IMR-90 (cell line): ENCODE results near the gene GRM4. TPM values are rescaled to one million over a fixed set of nuclear protein-coding genes. Genes with fewer than 3 reads are reported as not detected.

Experiments
- ATAC-seq: fragments of 200-7000 bp; cut with Tn5 transposase; 2 replicates; pipeline ENCODE4 v1.9.1; 2020; ENCODE audit warnings: low read depth, mild to moderate bottlenecking, moderate library complexity
- BruUV-seq: library from RNA; stranded (reverse); fragments of 400-500 nt; replicated peaks from 2 replicates; lab custom pipeline; 2021; lab: Mats Ljungman, UMichigan
- CTCF ChIA-PET: fragments of 300-600 bp; formaldehyde crosslinking; extraction: SDS; loops from one replicate; lab custom pipeline; 2021; ENCODE audit warnings: antibody characterized with exemption; lab: Yijun Ruan, JAX
- POLR2A ChIA-PET: fragments of 300-600 bp; sonication (Branson Sonifier 250); formaldehyde crosslinking; loops from one replicate; lab custom pipeline; 2022; ENCODE audit warnings: antibody characterized with exemption; ENCODE audit not compliant: unreplicated experiment; lab: Charles Lee
- DNase-seq: peaks from one replicate; pipeline ENCODE4 v3.0.0; 2013
- H2AFZ ChIP-seq: replicated peaks from 2 replicates; pipeline ENCODE3; 2013; ENCODE audit warnings: low read length, mild to moderate bottlenecking; ENCODE audit not compliant: poor library complexity
- H2AK5ac ChIP-seq: 2 replicates; pipeline ENCODE4 v1.6.1; 2013; ENCODE audit warnings: low read depth, low read length, inconsistent platforms
- H2AK9ac ChIP-seq: replicated peaks from 2 replicates; pipeline ENCODE3; 2013; ENCODE audit warnings: mild to moderate bottlenecking, low read depth, low read length, moderate library complexity; ENCODE audit not compliant: poor library complexity
- H2BK120ac ChIP-seq: 2 replicates; pipeline ENCODE4 v1.6.1; 2013; ENCODE audit warnings: low read depth, low read length, inconsistent platforms
- H2BK15ac ChIP-seq: 3 replicates; pipeline ENCODE4 v1.6.1; 2013; ENCODE audit warnings: low read depth, low read length, inconsistent platforms
- H2BK20ac ChIP-seq: 2 replicates; pipeline ENCODE4 v1.6.1; 2013; ENCODE audit warnings: low read depth, mild to moderate bottlenecking, inconsistent platforms, low read length, moderate library complexity
- H2BK5ac ChIP-seq: 2 replicates; pipeline ENCODE4 v1.6.1; 2013; ENCODE audit warnings: mild to moderate bottlenecking, low read depth, low read length, inconsistent platforms; ENCODE audit not compliant: poor library complexity, severe bottlenecking
- H3K14ac ChIP-seq: replicated peaks from 2 replicates; pipeline ENCODE4 v1.6.1; 2013; ENCODE audit warnings: low read depth, low read length, inconsistent platforms
- H3K18ac ChIP-seq: 2 replicates; pipeline ENCODE4 v1.6.1; 2013; ENCODE audit warnings: low read depth, low read length, control low read depth
- H3K23ac ChIP-seq: 2 replicates; pipeline ENCODE4 v1.6.1; 2013; ENCODE audit warnings: low read depth, low read length, inconsistent platforms
- H3K27ac ChIP-seq: 2 replicates; pipeline ENCODE4 v1.5.1; 2013; ENCODE audit warnings: mild to moderate bottlenecking, control low read depth, low read length; ENCODE audit not compliant: insufficient read depth
- H3K27me3 ChIP-seq: 2 replicates; pipeline ENCODE4 v1.6.1; 2013; ENCODE audit warnings: low read length; ENCODE audit not compliant: control insufficient read depth, insufficient read depth
- H3K36me3 ChIP-seq: 2 replicates; pipeline ENCODE4 v1.6.1; 2013; ENCODE audit warnings: low read length, mixed read lengths; ENCODE audit not compliant: control insufficient read depth, insufficient read depth
- H3K4ac ChIP-seq: 2 replicates; pipeline ENCODE4 v1.6.1; 2013; ENCODE audit warnings: low read depth, low read length, inconsistent platforms
- H3K4me1 ChIP-seq: 2 replicates; pipeline ENCODE4 v1.6.1; 2013; ENCODE audit warnings: low read length, mixed read lengths; ENCODE audit not compliant: control insufficient read depth, insufficient read depth
- H3K4me2 ChIP-seq: 2 replicates; pipeline ENCODE4 v1.6.1; 2013; ENCODE audit warnings: low read depth, mild to moderate bottlenecking, control low read depth, low read length, moderate library complexity
- H3K4me3 ChIP-seq: 2 replicates; pipeline ENCODE4 v1.5.1; 2013; ENCODE audit warnings: low read depth, mild to moderate bottlenecking, control low read depth, low read length, moderate library complexity; ENCODE audit not compliant: insufficient read depth
- H3K56ac ChIP-seq: 2 replicates; pipeline ENCODE4 v1.6.1; 2013; ENCODE audit warnings: low read length, inconsistent platforms; ENCODE audit not compliant: insufficient read depth; ENCODE audit errors: extremely low read depth
- H3K79me1 ChIP-seq, 2 experiments: 2 replicates each; pipeline ENCODE4 v1.6.1; 2013; ENCODE audit warnings: low read length in 2 of 2, inconsistent platforms in 1 of 2, low read depth in 1 of 2
- H3K9ac ChIP-seq: 2 replicates; pipeline ENCODE4 v1.6.1; 2013; ENCODE audit warnings: low read depth, low read length, control low read depth
- H3K9me1 ChIP-seq: 2 replicates; pipeline ENCODE4 v1.6.1; 2013; ENCODE audit warnings: low read length, inconsistent platforms; ENCODE audit not compliant: insufficient read depth
- H3K9me3 ChIP-seq: 2 replicates; pipeline ENCODE4 v1.6.1; 2013; ENCODE audit warnings: low read length; ENCODE audit not compliant: control insufficient read depth, insufficient read depth
- H4K20me1 ChIP-seq: 2 replicates; pipeline ENCODE4 v1.6.1; 2013; ENCODE audit warnings: low read length, inconsistent platforms; ENCODE audit not compliant: insufficient read depth
- H4K5ac ChIP-seq: 2 replicates; pipeline ENCODE4 v1.6.1; 2013; ENCODE audit warnings: mild to moderate bottlenecking, low read depth, low read length, control low read depth
- H4K8ac ChIP-seq, 2 experiments: 2 replicates each; pipeline ENCODE4 v1.6.1; 2013; ENCODE audit warnings: low read depth in 2 of 2, low read length in 2 of 2, control low read depth in 1 of 2, inconsistent platforms in 1 of 2
- H4K91ac ChIP-seq: 2 replicates; pipeline ENCODE4 v1.6.1; 2013; ENCODE audit warnings: low read depth, low read length, inconsistent platforms; ENCODE audit not compliant: insufficient read depth
- MXI1 ChIP-seq: IDR thresholded peaks from 2 replicates; pipeline ENCODE4 v1.6.1; 2012; ENCODE audit warnings: low read depth, mild to moderate bottlenecking, low read length, moderate library complexity, borderline replicate concordance
- NFE2L2 ChIP-seq: fragments of 150-350 bp; IDR thresholded peaks from 2 replicates; pipeline ENCODE4 v1.6.1; 2016; ENCODE audit warnings: low read depth, mild to moderate bottlenecking, low read length
- RAD21 ChIP-seq: IDR thresholded peaks from 2 replicates; pipeline ENCODE4 v1.6.1; 2012; ENCODE audit warnings: low read length, improper control_type of control experiment
- WGBS, 2 experiments: methylation state at CpG; one replicate each; pipeline versions ENCODE4 v1.1.5 to v1.1.7; 2013; ENCODE audit warnings: missing lambda C conversion rate in 2 of 2; ENCODE audit not compliant: insufficient read length in 1 of 2; ENCODE audit errors: extremely low coverage in 2 of 2; 5-methylcytosine and 5-hydroxymethylcytosine counted together
- dilution Hi-C: fragments of 300-500 bp; cut with HindIII; formaldehyde crosslinking; loops from one replicate; pipeline ENCODE4 v1.14.3; 2018; ENCODE audit warnings: low sequenced_read_pairs; ENCODE audit not compliant: unreplicated experiment
- in situ Hi-C: fragments of 300-500 bp; cut with MboI; formaldehyde crosslinking; loops from 3 replicates; pipeline ENCODE4 v1.14.3; 2019; ENCODE audit warnings: low sequenced_read_pairs, inconsistent platforms, mixed read lengths
- intact Hi-C: fragments of 100-400 bp; cut with micrococcal nuclease; formaldehyde crosslinking; loops from 2 replicates; pipeline ENCODE4 v1.10.0; 2022
- polyA plus RNA-seq, 3 experiments: library from polyadenylated mRNA; depleted of rRNA; stranded (reverse); fragments of >200 nt; gene quantifications; 2 replicates each; pipeline ENCODE4 v1.2.3, GENCODE V29; 2012; ENCODE audit warnings: low replicate concordance in 1 of 3
- total RNA-seq: library from RNA; depleted of rRNA; stranded (reverse); fragments of >200 nt; gene quantifications from 2 replicates; pipeline ENCODE4 v1.2.3, GENCODE V29; 2012

Gene GRM4
- total and polyA plus RNA-seq, 2 of the 4 experiments (the other 2 are of a cell fraction): 0.02 TPM; not detected in 1

- H3K79me1 ChIP-seq: no peaks in the 10 kb centered on the region
- no peaks in the 10 kb centered on the region for H3K36me3 ChIP-seq
- no peak overlapping the region for H3K18ac ChIP-seq
- no peak overlapping the region for H3K56ac ChIP-seq
- no peak overlapping the region for H2BK120ac ChIP-seq
- dilution Hi-C loops: no loop called here
- H3K4me2 ChIP-seq: no peak overlapping the region
- CTCF ChIA-PET: interaction anchor here (0.6 to 1.5 kb wide), 3 partner anchors 25 to 385 kb away, joined by 3 to 4 read pairs (median 3); no protein-coding TSS in a partner anchor
- no peak overlapping the region for H4K91ac ChIP-seq
- no peak overlapping the region for H2BK15ac ChIP-seq
- H2BK20ac ChIP-seq: no peak overlapping the region
- H3K14ac ChIP-seq: no peak overlapping the region
- no peak overlapping the region for H4K8ac ChIP-seq
- DNase-seq: no peak
- no peak overlapping the region for H2AFZ ChIP-seq
- H3K9me3 ChIP-seq: no peaks in the 10 kb centered on the region
- no peaks in the 10 kb centered on the region for H4K20me1 ChIP-seq
- intact Hi-C loops: no loop called here
- in situ Hi-C loops: loop anchor here (10.0 to 25.0 kb wide), 4 partner anchors 388 to 984 kb away; partner anchors contain the start of genes BAK1, TCP11 and UQCC2
- no peak overlapping the region for H3K9ac ChIP-seq
- H3K4me1 ChIP-seq: no peaks in the 10 kb centered on the region
- no peak overlapping the region for H3K27ac ChIP-seq
- no peak overlapping the region for H3K4me3 ChIP-seq
- POLR2A ChIA-PET: no interaction called here
- TF ChIP-seq RAD21 (no peak), MXI1 (no peak), NFE2L2 (no peak)
- H3K4ac ChIP-seq: no peak overlapping the region
- WGBS, 2 experiments: 81% methylated on average over 5 of the region's 10 CpGs; no CpG with 5 or more reads in 1 of the 2 experiments
- H3K27me3 ChIP-seq: peaks cover 79% of the 10 kb centered on the region
- no peak overlapping the region for H2AK5ac ChIP-seq
- no peak for ATAC-seq
- H3K9me1 ChIP-seq: no peaks in the 10 kb centered on the region
- no peak overlapping the region for H4K5ac ChIP-seq
- H2BK5ac ChIP-seq: no peak overlapping the region
- no peak overlapping the region for H3K23ac ChIP-seq
- no TSS peak for BruUV-seq
- H2AK9ac ChIP-seq: no peak overlapping the region
These were observed 7.1 kb upstream of the GRM4 start for GRCh38 chr6:34152806-34153520.
